K562 (cell line): Measurements from ENCODE around the gene TUT1. TPM values are rescaled to one million over a fixed set of nuclear protein-coding genes. Genes with fewer than 3 reads are reported as not detected.

Source experiments
- BACH1 ChIP-seq: fragments of 200-800 bp; sonication (Bioruptor generic); IDR thresholded peaks from 2 replicates; pipeline ENCODE4 v1.6.1; 2016; ENCODE audit warnings: missing genetic modification characterization, missing compliant biosample characterization
- DLX4 ChIP-seq: fragments of 250-450 bp; sonication (Bioruptor Pico); IDR thresholded peaks from 2 replicates; pipeline ENCODE4 v1.6.1; 2021; ENCODE audit warnings: mild to moderate bottlenecking
- ELF1 ChIP-seq: fragments of 200-800 bp; sonication (Bioruptor generic); IDR thresholded peaks from 2 replicates; pipeline ENCODE4 v1.6.1; 2016; ENCODE audit warnings: missing genetic modification characterization, missing compliant biosample characterization
- ELF2 ChIP-seq: fragments of 250-450 bp; sonication (Bioruptor Pico); IDR thresholded peaks from 2 replicates; pipeline ENCODE4 v1.5.0; 2021; ENCODE audit warnings: mild to moderate bottlenecking
- ELF4 ChIP-seq: fragments of 450-650 bp; formaldehyde crosslinking; IDR thresholded peaks from 2 replicates; pipeline ENCODE4 v1.4.0; 2022; ENCODE audit warnings: missing genetic modification characterization
- GTF2A2 ChIP-seq: IDR thresholded peaks from 2 replicates; pipeline ENCODE4 v1.6.1; 2016; ENCODE audit warnings: mild to moderate bottlenecking, missing genetic modification characterization, missing compliant biosample characterization
- ID3 ChIP-seq, 2 experiments: fragments of 250-450 bp in 1 of 2; fragments of 450-650 bp in 1 of 2; sonication (Bioruptor Pico) in 1 of 2; IDR thresholded peaks; 2 replicates each; pipeline versions ENCODE4 v1.6.1 to v1.8.0; 2016 to 2021; ENCODE audit warnings: mild to moderate bottlenecking in 2 of 2, moderate library complexity in 2 of 2, missing compliant biosample characterization in 1 of 2, missing genetic modification characterization in 1 of 2
- IFI16 ChIP-seq: fragments of 250-450 bp; sonication (Bioruptor Pico); IDR thresholded peaks from 2 replicates; pipeline ENCODE4 v2.1.2; 2022; ENCODE audit warnings: mild to moderate bottlenecking, inconsistent platforms
- IRF2 ChIP-seq: sonication (generic); formaldehyde crosslinking; IDR thresholded peaks from 2 replicates; pipeline ENCODE4 v1.8.1; 2022; ENCODE audit warnings: mild to moderate bottlenecking, missing genetic modification reagents
- KDM5B ChIP-seq: fragments of 200-600 bp; sonication (generic); IDR thresholded peaks from 2 replicates; pipeline ENCODE4 v1.6.1; 2012; ENCODE audit warnings: low read depth, mild to moderate bottlenecking, moderate library complexity, low read length, control low read depth, inconsistent platforms; ENCODE audit not compliant: insufficient replicate concordance
- KLF16 ChIP-seq: IDR thresholded peaks from 2 replicates; pipeline ENCODE4 v1.6.1; 2016; ENCODE audit warnings: antibody characterized with exemption
- MTA2 ChIP-seq: fragments of 450-650 bp; IDR thresholded peaks from 2 replicates; pipeline ENCODE4 v1.6.1; 2016; ENCODE audit warnings: low read depth
- NR2C1 ChIP-seq, 2 experiments: fragments of 450-650 bp; IDR thresholded peaks; 2 replicates each; pipeline ENCODE4 v1.6.1; 2017; ENCODE audit warnings: mild to moderate bottlenecking in 2 of 2, antibody characterized with exemption in 1 of 2, inconsistent platforms in 1 of 2, missing compliant biosample characterization in 1 of 2, missing genetic modification characterization in 1 of 2
- RBM14 ChIP-seq: fragments of 200-400 bp; formaldehyde crosslinking; IDR thresholded peaks from 2 replicates; pipeline ENCODE4 v1.6.1; 2018; ENCODE audit warnings: low read depth, mild to moderate bottlenecking, low read length, moderate library complexity, borderline replicate concordance; ENCODE audit not compliant: insufficient read depth
- RBM17 ChIP-seq: fragments of 200-400 bp; formaldehyde crosslinking; IDR thresholded peaks from 2 replicates; pipeline ENCODE4 v1.6.1; 2017; ENCODE audit warnings: low read depth, mild to moderate bottlenecking, low read length, borderline replicate concordance
- TCF7 ChIP-seq: sonication (generic); IDR thresholded peaks from 2 replicates; pipeline ENCODE4 v1.6.1; 2016; ENCODE audit warnings: antibody characterized with exemption, borderline replicate concordance
- ZKSCAN3 ChIP-seq: fragments of 250-450 bp; sonication (Bioruptor Pico); IDR thresholded peaks from 2 replicates; pipeline ENCODE4 v1.4.0; 2020
- ZMIZ1 ChIP-seq, 2 experiments: fragments of 150-350 bp in 1 of 2; IDR thresholded peaks; 2 replicates each; pipeline ENCODE4 v1.6.1; 2012 to 2016; ENCODE audit warnings: low read depth in 2 of 2, low read length in 2 of 2, mild to moderate bottlenecking in 1 of 2, moderate library complexity in 1 of 2
- ZNF3 ChIP-seq: fragments of 250-450 bp; sonication (Bioruptor Pico); IDR thresholded peaks from 2 replicates; pipeline ENCODE4 v1.5.0; 2021; ENCODE audit warnings: mild to moderate bottlenecking, moderate library complexity
- polyA plus RNA-seq, 8 experiments: library from polyadenylated mRNA; depleted of rRNA in 4 of 8; stranded (reverse) in 5 of 8; unstranded in 3 of 8; fragments of >200 nt; fragmentation: Nextera tagmentation in 2 of 8; fragmentation: Illumina TruSeq in 1 of 8; extraction: Ambion mirVana in 2 of 8; extraction: Trizol in 1 of 8; gene quantifications; 2 replicates each; pipeline versions ENCODE4 v1.2.1 to v1.2.3, GENCODE V29; 2011 to 2014; ENCODE audit warnings: inconsistent platforms in 1 of 8, missing spikeins in 1 of 8
- total RNA-seq, 7 experiments: library from RNA; depleted of rRNA in 6 of 7; stranded (reverse); fragments of >200 nt in 6 of 7; fragmentation: Illumina TruSeq in 2 of 7; extraction: Trizol in 2 of 7; gene quantifications; 2 replicates each; pipeline versions ENCODE4 v1.2.1 to v1.2.3, GENCODE V29; 2011 to 2021; ENCODE audit warnings: low replicate concordance in 1 of 7
- TF ChIP-seq, protein P1 (sequence below): sonication (generic); formaldehyde crosslinking; IDR thresholded peaks from 2 replicates; pipeline ENCODE4 v1.8.0; 2022; ENCODE audit warnings: missing genetic modification reagents, mild to moderate bottlenecking, borderline replicate concordance
- TF ChIP-seq, protein P2 (sequence below): sonication (generic); formaldehyde crosslinking; IDR thresholded peaks from 2 replicates; pipeline ENCODE4 v1.8.1; 2023; ENCODE audit warnings: mild to moderate bottlenecking, missing genetic modification reagents

TUT1 gene
- total and polyA plus RNA-seq, 9 of the 15 experiments (the other 6 are each of a cell fraction or from before 2014, with no cell fraction given) = 0.66 to 44.3 (median 15.7) TPM

DNA sequence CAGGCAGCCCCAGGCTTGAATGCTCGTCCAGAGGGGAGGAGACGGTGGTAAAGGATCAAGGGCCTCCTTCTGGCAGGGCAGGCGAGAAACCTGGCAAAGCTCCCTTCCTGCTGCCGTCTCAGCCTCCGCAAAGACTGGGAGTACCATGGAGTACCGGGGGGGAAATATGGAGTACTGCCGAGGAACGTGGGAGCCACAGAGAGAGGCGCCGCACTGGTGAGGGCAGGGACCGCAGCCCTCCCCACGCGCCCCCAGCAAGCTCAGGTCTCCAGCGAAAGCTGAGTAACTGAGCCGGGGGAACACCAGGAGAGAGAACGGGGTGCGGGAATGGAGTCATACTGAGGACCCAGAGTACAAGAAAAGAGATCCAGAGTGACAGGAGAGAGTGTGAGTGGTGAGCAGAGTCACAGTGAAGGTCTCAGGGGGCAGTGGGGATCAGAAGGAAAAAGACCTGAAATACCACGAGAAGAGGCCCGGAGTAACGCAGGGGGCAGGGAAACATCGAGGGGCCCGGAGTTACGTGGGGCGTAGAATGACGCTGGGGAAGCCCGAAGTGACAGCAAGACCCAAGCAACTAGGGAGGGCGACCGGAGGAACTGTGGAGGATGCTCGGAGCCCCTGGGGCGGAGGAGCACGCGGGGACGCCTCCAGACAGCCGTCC is 20.5 kb upstream of the TUT1 start (continued):
- TF ChIP-seq ZMIZ1 (IDR thresholded peaks at IDR 0.05; ENCODE audit: low read depth in 2 of 2, low read length in 2 of 2) = no peak
- peak; percentile 42 for TF ChIP-seq KDM5B
- TF ChIP-seq, protein P1, sequence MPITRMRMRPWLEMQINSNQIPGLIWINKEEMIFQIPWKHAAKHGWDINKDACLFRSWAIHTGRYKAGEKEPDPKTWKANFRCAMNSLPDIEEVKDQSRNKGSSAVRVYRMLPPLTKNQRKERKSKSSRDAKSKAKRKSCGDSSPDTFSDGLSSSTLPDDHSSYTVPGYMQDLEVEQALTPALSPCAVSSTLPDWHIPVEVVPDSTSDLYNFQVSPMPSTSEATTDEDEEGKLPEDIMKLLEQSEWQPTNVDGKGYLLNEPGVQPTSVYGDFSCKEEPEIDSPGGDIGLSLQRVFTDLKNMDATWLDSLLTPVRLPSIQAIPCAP (CRISPR knock-in tag) = no peak
- TF ChIP-seq, protein P2, sequence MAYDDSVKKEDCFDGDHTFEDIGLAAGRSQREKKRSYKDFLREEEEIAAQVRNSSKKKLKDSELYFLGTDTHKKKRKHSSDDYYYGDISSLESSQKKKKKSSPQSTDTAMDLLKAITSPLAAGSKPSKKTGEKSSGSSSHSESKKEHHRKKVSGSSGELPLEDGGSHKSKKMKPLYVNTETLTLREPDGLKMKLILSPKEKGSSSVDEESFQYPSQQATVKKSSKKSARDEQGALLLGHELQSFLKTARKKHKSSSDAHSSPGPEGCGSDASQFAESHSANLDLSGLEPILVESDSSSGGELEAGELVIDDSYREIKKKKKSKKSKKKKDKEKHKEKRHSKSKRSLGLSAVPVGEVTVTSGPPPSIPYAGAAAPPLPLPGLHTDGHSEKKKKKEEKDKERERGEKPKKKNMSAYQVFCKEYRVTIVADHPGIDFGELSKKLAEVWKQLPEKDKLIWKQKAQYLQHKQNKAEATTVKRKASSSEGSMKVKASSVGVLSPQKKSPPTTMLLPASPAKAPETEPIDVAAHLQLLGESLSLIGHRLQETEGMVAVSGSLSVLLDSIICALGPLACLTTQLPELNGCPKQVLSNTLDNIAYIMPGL (CRISPR knock-in tag) = peak; percentile 10; the same call in 1 of the 2 replicates
- TF ChIP-seq ZKSCAN3 (CRISPR knock-in tag) = no peak
- no peak for TF ChIP-seq NR2C1 (IDR thresholded peaks at IDR 0.05)
- no peak for TF ChIP-seq NR2C1 (tag; IDR thresholded peaks at IDR 0.05)
- TF ChIP-seq DLX4 (CRISPR knock-in tag) = no peak
- no peak for TF ChIP-seq IRF2
- 0 out of 2 replicates have a peak, but pooled peaks have one; percentile 27 for TF ChIP-seq ELF4 (CRISPR knock-in tag)
- no peak for TF ChIP-seq RBM17
- TF ChIP-seq IFI16 (CRISPR knock-in tag) = no peak
- no peak for TF ChIP-seq ELF1 (tag)
- no peak for TF ChIP-seq ID3 (CRISPR knock-in tag; IDR thresholded peaks at IDR 0.05)
- 0 out of 2 replicates have a peak, but pooled peaks have one; percentile 33 for TF ChIP-seq ID3 (tag; IDR thresholded peaks at IDR 0.05)
- no peak for TF ChIP-seq BACH1 (tag)
- no peak for TF ChIP-seq GTF2A2 (tag)
- TF ChIP-seq MTA2 = peak; percentile 38; the same call in 1 of the 2 replicates
- TF ChIP-seq TCF7 = no peak
- TF ChIP-seq RBM14 = no peak
- TF ChIP-seq KLF16 = no peak
- TF ChIP-seq ZNF3 (CRISPR knock-in tag) = no peak
- TF ChIP-seq ELF2 (CRISPR knock-in tag) = no peak
